Measurements from ENCODE around the gene RACGAP1. TPM values are rescaled to one million over a fixed set of nuclear protein-coding genes. Genes with fewer than 3 reads are reported as not detected.

RACGAP1 gene
- total RNA-seq, 3 donors from 2014 or later (not counting 1 experiment from before 2014, with no cell fraction given): 6.1 to 11.6 (median 8.7) TPM

- Mint-ChIP-seq H3K4me3 (no peak overlapping the region), H3K27ac (peak overlapping the region in 1 of 2 donors; percentile 13), H3K9me3 (no peaks in the 10 kb centered on the region), H3K27me3 (ENCODE audit: low read depth in 2 of 2) (no peaks in the 10 kb centered on the region), H3K4me1 (no peaks in the 10 kb centered on the region), H3K36me3 (no peaks in the 10 kb centered on the region)
- no peak overlapping the region for H3K27ac ChIP-seq (ENCODE audit: low read length)
- no peak for ATAC-seq
- intact Hi-C loops (cut with micrococcal nuclease): no loop called here
- TF ChIP-seq CTCF (IDR thresholded peaks at IDR 0.05): no peak
- H3K4me1 ChIP-seq (ENCODE audit: control insufficient read depth, insufficient read depth, low read length): peaks cover 10% of the 10 kb centered on the region
- H3K36me3 ChIP-seq (ENCODE audit: control insufficient read depth, insufficient read depth, low read length): peaks cover 4% of the 10 kb centered on the region
- H3K9me3 ChIP-seq (ENCODE audit: control insufficient read depth, insufficient read depth, low read length): no peaks in the 10 kb centered on the region
- H3K27me3 ChIP-seq (ENCODE audit: control insufficient read depth, insufficient read depth, low read length): no peaks in the 10 kb centered on the region
- no peak overlapping the region for H3K4me3 ChIP-seq (ENCODE audit: low read length)
- no peak for DNase-seq
- WGBS (ENCODE audit: insufficient coverage): 90% methylated on average over 5 of the region's 5 CpGs
Measured at GRCh38 chr12:49985981-49986380, 39.3 kb downstream of the RACGAP1 start.

- intact Hi-C loops (cut with micrococcal nuclease): no loop called here
- H3K27ac Mint-ChIP-seq: no peak overlapping the region
- no peaks in the 10 kb centered on the region for H3K9me3 Mint-ChIP-seq
- H3K4me1 Mint-ChIP-seq: no peaks in the 10 kb centered on the region
- H3K4me3 ChIP-seq (ENCODE audit: low read length): no peak overlapping the region
- TF ChIP-seq CTCF (IDR thresholded peaks at IDR 0.05): no peak
- H3K36me3 ChIP-seq (ENCODE audit: control insufficient read depth, insufficient read depth, low read length): peaks cover under 1% of the 10 kb centered on the region
- H3K27me3 Mint-ChIP-seq (ENCODE audit: low read depth in 2 of 2): no peaks in the 10 kb centered on the region
- H3K36me3 Mint-ChIP-seq: no peaks in the 10 kb centered on the region
- H3K27ac ChIP-seq (ENCODE audit: low read length): no peak overlapping the region
- H3K4me3 Mint-ChIP-seq: no peak overlapping the region
- H3K27me3 ChIP-seq (ENCODE audit: control insufficient read depth, insufficient read depth, low read length): no peaks in the 10 kb centered on the region
- H3K4me1 ChIP-seq (ENCODE audit: control insufficient read depth, insufficient read depth, low read length): peaks cover 10% of the 10 kb centered on the region
- ATAC-seq (no peak), DNase-seq (no peak)
- H3K9me3 ChIP-seq (ENCODE audit: control insufficient read depth, insufficient read depth, low read length): no peaks in the 10 kb centered on the region
- WGBS (ENCODE audit: insufficient coverage): 99% methylated on average over 9 of the region's 9 CpGs
Measured at GRCh38 chr12:49984476-49985359, 40.6 kb downstream of the RACGAP1 start.

GRCh38 chr12:49983892-49984291, 41.4 kb downstream of the RACGAP1 start:
- Histone ChIP-seq H3K4me3 (ENCODE audit: low read length) (no peak overlapping the region), H3K4me1 (ENCODE audit: control insufficient read depth, insufficient read depth, low read length) (peaks cover 10% of the 10 kb centered on the region), H3K27me3 (ENCODE audit: control insufficient read depth, insufficient read depth, low read length) (no peaks in the 10 kb centered on the region), H3K36me3 (ENCODE audit: control insufficient read depth, insufficient read depth, low read length) (no peaks in the 10 kb centered on the region), H3K27ac (ENCODE audit: low read length) (no peak overlapping the region), H3K9me3 (ENCODE audit: control insufficient read depth, insufficient read depth, low read length) (no peaks in the 10 kb centered on the region)
- H3K4me3 Mint-ChIP-seq: no peak overlapping the region
- WGBS (ENCODE audit: insufficient coverage): 16% methylated on average over 7 of the region's 8 CpGs
- no peak overlapping the region for H3K27ac Mint-ChIP-seq
- DNase-seq (no peak), ATAC-seq (no peak)
- no peaks in the 10 kb centered on the region for H3K4me1 Mint-ChIP-seq
- TF ChIP-seq CTCF (IDR thresholded peaks at IDR 0.05): no peak
- intact Hi-C loops (cut with micrococcal nuclease): no loop called here
- no peaks in the 10 kb centered on the region for H3K36me3 Mint-ChIP-seq
- no peaks in the 10 kb centered on the region for H3K27me3 Mint-ChIP-seq (ENCODE audit: low read depth in 2 of 2)
- no peaks in the 10 kb centered on the region for H3K9me3 Mint-ChIP-seq

Measured in natural killer cell (primary cell).